ENCODE measurements around the gene MEOX2. TPM values are rescaled to one million over a fixed set of nuclear protein-coding genes. Genes with fewer than 3 reads are reported as not detected.

The MEOX2 gene
- total RNA-seq, 1 donor from 2014 or later = 17.1 TPM

DNA sequence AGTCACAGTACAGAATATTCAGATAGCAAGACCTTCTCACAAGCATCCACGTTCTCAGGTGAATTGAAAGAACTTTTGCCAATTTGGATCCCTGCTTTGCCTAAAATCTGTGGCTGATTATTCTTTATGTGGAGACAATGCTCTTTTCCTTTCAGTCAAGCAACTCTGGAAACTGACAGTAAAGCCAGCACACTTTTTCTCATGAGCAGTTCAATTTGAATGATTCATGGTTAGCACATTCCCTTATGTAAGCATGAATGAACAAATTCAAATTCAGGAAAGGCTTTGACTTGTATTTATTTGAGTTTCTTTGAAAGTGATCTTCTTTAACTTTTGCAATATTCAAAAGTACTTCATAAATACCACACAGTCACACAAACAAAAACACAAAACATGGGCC is 57.6 kb downstream of the MEOX2 start:
- no peak overlapping the region for H3K4me3 ChIP-seq
- no peaks in the 10 kb centered on the region for H3K9me3 ChIP-seq
- no peaks in the 10 kb centered on the region for H3K4me1 ChIP-seq
- ATAC-seq (no peak), DNase-seq (no peak)
- no peak overlapping the region for H3K27ac ChIP-seq
- intact Hi-C loops (cut with DNase I) = no loop called here
- TF ChIP-seq, protein P1, sequence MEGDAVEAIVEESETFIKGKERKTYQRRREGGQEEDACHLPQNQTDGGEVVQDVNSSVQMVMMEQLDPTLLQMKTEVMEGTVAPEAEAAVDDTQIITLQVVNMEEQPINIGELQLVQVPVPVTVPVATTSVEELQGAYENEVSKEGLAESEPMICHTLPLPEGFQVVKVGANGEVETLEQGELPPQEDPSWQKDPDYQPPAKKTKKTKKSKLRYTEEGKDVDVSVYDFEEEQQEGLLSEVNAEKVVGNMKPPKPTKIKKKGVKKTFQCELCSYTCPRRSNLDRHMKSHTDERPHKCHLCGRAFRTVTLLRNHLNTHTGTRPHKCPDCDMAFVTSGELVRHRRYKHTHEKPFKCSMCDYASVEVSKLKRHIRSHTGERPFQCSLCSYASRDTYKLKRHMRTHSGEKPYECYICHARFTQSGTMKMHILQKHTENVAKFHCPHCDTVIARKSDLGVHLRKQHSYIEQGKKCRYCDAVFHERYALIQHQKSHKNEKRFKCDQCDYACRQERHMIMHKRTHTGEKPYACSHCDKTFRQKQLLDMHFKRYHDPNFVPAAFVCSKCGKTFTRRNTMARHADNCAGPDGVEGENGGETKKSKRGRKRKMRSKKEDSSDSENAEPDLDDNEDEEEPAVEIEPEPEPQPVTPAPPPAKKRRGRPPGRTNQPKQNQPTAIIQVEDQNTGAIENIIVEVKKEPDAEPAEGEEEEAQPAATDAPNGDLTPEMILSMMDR (IDR thresholded peaks at IDR 0.05) = no peak
- no peaks in the 10 kb centered on the region for H3K27me3 ChIP-seq (ENCODE audit: low read depth)
- no peaks in the 10 kb centered on the region for H3K36me3 ChIP-seq

DNA sequence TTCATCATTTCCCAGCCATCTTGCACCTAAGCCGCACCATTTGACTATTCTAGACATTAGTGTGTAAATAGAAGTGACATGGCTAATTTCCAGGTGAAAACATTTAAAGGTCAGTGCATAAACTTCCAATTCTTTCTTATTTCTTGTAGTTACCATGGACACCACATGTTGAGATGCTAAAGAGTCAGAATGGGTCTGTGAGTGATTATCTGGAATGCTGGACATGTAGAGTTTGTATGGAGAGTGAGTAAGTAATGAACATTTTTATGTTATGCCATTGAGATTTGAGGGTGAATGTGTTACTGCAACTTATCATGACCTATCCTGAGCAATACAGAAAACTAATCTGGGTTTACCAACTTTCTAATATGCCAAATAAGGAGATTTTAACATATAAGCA is 60.4 kb downstream of the MEOX2 start:
- no peaks in the 10 kb centered on the region for H3K4me1 ChIP-seq
- H3K27ac ChIP-seq = no peak overlapping the region
- no peaks in the 10 kb centered on the region for H3K27me3 ChIP-seq (ENCODE audit: low read depth)
- ATAC-seq (no peak), DNase-seq (no peak)
- no peaks in the 10 kb centered on the region for H3K9me3 ChIP-seq
- H3K36me3 ChIP-seq = no peaks in the 10 kb centered on the region
- intact Hi-C loops (cut with DNase I) = no loop called here
- TF ChIP-seq, protein P1 (IDR thresholded peaks at IDR 0.05) = no peak
- no peak overlapping the region for H3K4me3 ChIP-seq

DNA sequence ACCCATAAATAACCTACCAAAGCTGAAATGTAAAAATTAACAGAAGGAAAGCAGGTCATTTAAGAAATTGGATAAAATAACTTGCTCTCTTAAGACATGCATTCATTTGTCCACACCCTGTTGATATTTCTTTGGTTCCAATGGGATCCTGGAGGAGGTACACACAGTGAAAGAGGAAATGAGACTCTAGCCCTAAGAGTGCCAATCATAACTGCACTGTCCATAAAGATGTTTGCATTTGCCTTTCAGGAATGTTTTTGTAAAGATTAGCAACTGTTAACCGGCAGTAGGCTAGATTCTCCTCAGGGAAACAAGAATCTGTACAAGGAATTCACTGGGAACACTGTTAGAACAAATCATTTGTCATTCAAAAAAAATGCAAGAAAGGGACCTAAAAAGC is 61.0 kb downstream of the MEOX2 start:
- TF ChIP-seq, protein P1 (IDR thresholded peaks at IDR 0.05) = no peak
- intact Hi-C loops (cut with DNase I) = no loop called here
- ATAC-seq = no peak

DNA sequence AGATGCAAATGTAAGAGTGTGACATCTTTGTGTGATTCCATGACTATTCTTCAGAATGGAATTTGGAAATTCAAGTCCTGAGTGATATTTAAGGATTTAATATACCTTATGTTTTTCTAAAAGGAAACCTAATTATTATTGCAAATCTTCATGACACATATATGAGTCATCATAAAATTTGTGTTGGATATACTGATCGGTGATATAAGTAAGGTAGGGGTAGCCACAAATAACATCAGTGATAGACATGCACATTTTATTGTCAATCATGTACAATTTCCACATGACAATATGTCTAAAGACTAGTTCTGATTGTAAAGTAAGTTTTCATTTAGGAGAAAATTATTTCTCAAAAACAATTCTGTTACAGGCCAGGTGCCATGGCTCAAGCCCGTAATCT is 65.0 kb downstream of the MEOX2 start:
- ATAC-seq (no peak), DNase-seq (no peak)
- no peaks in the 10 kb centered on the region for H3K4me1 ChIP-seq
- no peaks in the 10 kb centered on the region for H3K27me3 ChIP-seq (ENCODE audit: low read depth)
- intact Hi-C loops (cut with DNase I) = no loop called here
- H3K27ac ChIP-seq = no peak overlapping the region
- no peaks in the 10 kb centered on the region for H3K36me3 ChIP-seq
- H3K9me3 ChIP-seq = no peaks in the 10 kb centered on the region
- no peak overlapping the region for H3K4me3 ChIP-seq
- TF ChIP-seq, protein P1 (IDR thresholded peaks at IDR 0.05) = no peak

More for the DNA sequence above, 61.0 kb downstream of the MEOX2 start:
- no peak overlapping the region for H3K4me3 ChIP-seq
- no peaks in the 10 kb centered on the region for H3K9me3 ChIP-seq
- no peaks in the 10 kb centered on the region for H3K27me3 ChIP-seq (ENCODE audit: low read depth)
- no peaks in the 10 kb centered on the region for H3K4me1 ChIP-seq
- no peak overlapping the region for H3K27ac ChIP-seq
- no peaks in the 10 kb centered on the region for H3K36me3 ChIP-seq
- no peak for DNase-seq

DNA sequence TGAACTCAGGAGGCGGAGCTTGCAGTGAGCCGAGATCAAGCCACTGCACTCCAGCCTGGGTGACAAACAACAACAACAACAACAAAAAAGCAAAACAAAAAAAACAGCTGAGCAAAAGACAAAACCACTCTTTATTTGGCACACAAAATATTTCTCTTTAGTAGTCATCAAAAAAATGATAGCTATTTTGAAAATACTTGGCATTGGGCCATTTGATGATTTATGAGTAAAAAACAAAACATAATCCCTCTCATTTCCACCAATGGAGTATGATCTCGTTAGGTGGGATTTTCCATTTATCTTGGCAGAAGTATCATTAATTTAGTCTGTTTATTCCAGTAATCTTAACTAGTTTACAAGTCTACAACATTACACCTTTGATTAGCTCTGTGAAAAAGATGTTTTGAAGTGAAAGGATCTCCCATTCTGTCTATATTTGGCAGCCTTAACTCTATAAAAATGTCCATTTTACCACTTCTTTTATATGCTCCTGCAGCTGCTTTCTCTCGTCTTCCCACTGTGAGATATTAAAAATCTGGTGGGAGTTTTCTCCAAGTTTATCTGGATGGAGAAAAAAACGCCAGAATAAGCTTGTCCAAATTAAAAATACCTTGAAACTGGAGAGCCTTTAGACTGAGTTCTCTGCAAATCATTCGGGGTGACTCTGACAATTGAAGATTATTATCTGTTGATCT is 65.8 kb downstream of the MEOX2 start:
- Histone ChIP-seq H3K4me3 (no peak overlapping the region), H3K36me3 (no peaks in the 10 kb centered on the region), H3K4me1 (no peaks in the 10 kb centered on the region), H3K27ac (no peak overlapping the region), H3K27me3 (ENCODE audit: low read depth) (no peaks in the 10 kb centered on the region), H3K9me3 (no peaks in the 10 kb centered on the region)
- ATAC-seq (no peak), DNase-seq (no peak)
- TF ChIP-seq, protein P1 (IDR thresholded peaks at IDR 0.05) = no peak
- intact Hi-C loops (cut with DNase I) = no loop called here

Data from lower lobe of right lung (tissue), 2 donors.